Measurements from ENCODE around the gene TSHZ2.

Gene TSHZ2

GRCh38 chr20:53447316-53447715, 475.2 kb downstream of the TSHZ2 start:
- H3K27ac ChIP-seq (ENCODE audit: low read length) = no peak overlapping the region
- no peak overlapping the region for H3K9ac ChIP-seq (ENCODE audit: low read length)
- H3K79me2 ChIP-seq (ENCODE audit: low read length) = no peaks in the 10 kb centered on the region
- no peaks in the 10 kb centered on the region for H3K27me3 ChIP-seq (ENCODE audit: low read depth, low read length)
- H3K4me2 ChIP-seq (ENCODE audit: low read length) = no peak overlapping the region
- TF ChIP-seq, protein P1, sequence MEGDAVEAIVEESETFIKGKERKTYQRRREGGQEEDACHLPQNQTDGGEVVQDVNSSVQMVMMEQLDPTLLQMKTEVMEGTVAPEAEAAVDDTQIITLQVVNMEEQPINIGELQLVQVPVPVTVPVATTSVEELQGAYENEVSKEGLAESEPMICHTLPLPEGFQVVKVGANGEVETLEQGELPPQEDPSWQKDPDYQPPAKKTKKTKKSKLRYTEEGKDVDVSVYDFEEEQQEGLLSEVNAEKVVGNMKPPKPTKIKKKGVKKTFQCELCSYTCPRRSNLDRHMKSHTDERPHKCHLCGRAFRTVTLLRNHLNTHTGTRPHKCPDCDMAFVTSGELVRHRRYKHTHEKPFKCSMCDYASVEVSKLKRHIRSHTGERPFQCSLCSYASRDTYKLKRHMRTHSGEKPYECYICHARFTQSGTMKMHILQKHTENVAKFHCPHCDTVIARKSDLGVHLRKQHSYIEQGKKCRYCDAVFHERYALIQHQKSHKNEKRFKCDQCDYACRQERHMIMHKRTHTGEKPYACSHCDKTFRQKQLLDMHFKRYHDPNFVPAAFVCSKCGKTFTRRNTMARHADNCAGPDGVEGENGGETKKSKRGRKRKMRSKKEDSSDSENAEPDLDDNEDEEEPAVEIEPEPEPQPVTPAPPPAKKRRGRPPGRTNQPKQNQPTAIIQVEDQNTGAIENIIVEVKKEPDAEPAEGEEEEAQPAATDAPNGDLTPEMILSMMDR (IDR thresholded peaks at IDR 0.05; ENCODE audit: low read depth, low read length) = no peak
- no peak for TF ChIP-seq EZH2phosphoT487 (IDR thresholded peaks at IDR 0.05; ENCODE audit: low read depth)
- H2AFZ ChIP-seq (ENCODE audit: low read depth, low read length) = no peak overlapping the region
- no peak overlapping the region for H3K4me3 ChIP-seq (ENCODE audit: low read length)
- H3K9me3 ChIP-seq (ENCODE audit: insufficient read depth, low read length) = peaks cover 22% of the 10 kb centered on the region
- H4K20me1 ChIP-seq (ENCODE audit: insufficient read depth, low read length) = no peaks in the 10 kb centered on the region
- no peaks in the 10 kb centered on the region for H3K4me1 ChIP-seq (ENCODE audit: low read length)
- H3K36me3 ChIP-seq (replicated peaks; ENCODE audit: low read depth, low read length) = peaks cover 7% of the 10 kb centered on the region

DNA sequence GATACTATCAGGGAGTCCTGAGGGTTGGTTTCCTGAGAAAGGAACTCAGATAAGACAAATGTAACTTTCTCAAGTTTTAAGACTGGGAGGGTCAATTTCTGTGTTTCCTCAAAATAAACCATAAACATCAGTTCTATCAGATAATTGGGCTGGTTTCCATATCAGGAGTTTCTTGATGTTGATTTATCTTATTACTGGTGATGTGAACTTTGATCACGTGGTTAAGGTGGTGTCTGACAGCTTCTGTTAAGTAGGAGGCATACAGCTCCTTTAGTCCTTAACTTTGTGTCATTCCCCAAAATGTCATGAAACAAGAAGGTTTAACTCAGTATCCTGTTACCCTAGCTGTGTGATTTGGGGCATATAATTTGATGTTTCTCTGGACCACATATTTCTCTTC, 476.3 kb downstream of the TSHZ2 start:
- H2AFZ ChIP-seq (ENCODE audit: low read depth, low read length) = no peak overlapping the region
- H3K4me1 ChIP-seq (ENCODE audit: low read length) = no peaks in the 10 kb centered on the region
- peaks cover 22% of the 10 kb centered on the region for H3K9me3 ChIP-seq (ENCODE audit: insufficient read depth, low read length)
- no peaks in the 10 kb centered on the region for H3K27me3 ChIP-seq (ENCODE audit: low read depth, low read length)
- H3K4me3 ChIP-seq (ENCODE audit: low read length) = no peak overlapping the region
- H4K20me1 ChIP-seq (ENCODE audit: insufficient read depth, low read length) = no peaks in the 10 kb centered on the region
- no peak overlapping the region for H3K9ac ChIP-seq (ENCODE audit: low read length)
- H3K79me2 ChIP-seq (ENCODE audit: low read length) = no peaks in the 10 kb centered on the region
- H3K27ac ChIP-seq (ENCODE audit: low read length) = no peak overlapping the region
- H3K4me2 ChIP-seq (ENCODE audit: low read length) = no peak overlapping the region
- no peak for TF ChIP-seq EZH2phosphoT487 (IDR thresholded peaks at IDR 0.05; ENCODE audit: low read depth)
- TF ChIP-seq, protein P1 (IDR thresholded peaks at IDR 0.05; ENCODE audit: low read depth, low read length) = no peak
- H3K36me3 ChIP-seq (replicated peaks; ENCODE audit: low read depth, low read length) = peaks cover 7% of the 10 kb centered on the region

- Histone ChIP-seq H3K4me3 (ENCODE audit: low read length) (no peak overlapping the region), H3K27ac (ENCODE audit: low read length) (no peak overlapping the region), H3K4me1 (ENCODE audit: low read length) (no peaks in the 10 kb centered on the region), H3K4me2 (ENCODE audit: low read length) (no peak overlapping the region), H3K27me3 (ENCODE audit: low read depth, low read length) (no peaks in the 10 kb centered on the region), H2AFZ (ENCODE audit: low read depth, low read length) (no peak overlapping the region), H3K36me3 (replicated peaks; ENCODE audit: low read depth, low read length) (peaks cover 7% of the 10 kb centered on the region), H4K20me1 (ENCODE audit: insufficient read depth, low read length) (no peaks in the 10 kb centered on the region), H3K79me2 (ENCODE audit: low read length) (no peaks in the 10 kb centered on the region), H3K9ac (ENCODE audit: low read length) (no peak overlapping the region), H3K9me3 (ENCODE audit: insufficient read depth, low read length) (peaks cover 22% of the 10 kb centered on the region)
- no peak for TF ChIP-seq EZH2phosphoT487 (IDR thresholded peaks at IDR 0.05; ENCODE audit: low read depth)
- TF ChIP-seq, protein P1 (IDR thresholded peaks at IDR 0.05; ENCODE audit: low read depth, low read length) = no peak
These were observed 476.7 kb downstream of the TSHZ2 start for GRCh38 chr20:53448875-53449274.

- no peaks in the 10 kb centered on the region for H3K27me3 ChIP-seq (ENCODE audit: low read depth, low read length)
- no peak overlapping the region for H3K4me3 ChIP-seq (ENCODE audit: low read length)
- no peak overlapping the region for H3K27ac ChIP-seq (ENCODE audit: low read length)
- peaks cover 4% of the 10 kb centered on the region; the same call in 1 of the 2 replicates for H3K4me1 ChIP-seq (ENCODE audit: low read length)
- H3K36me3 ChIP-seq (replicated peaks; ENCODE audit: low read depth, low read length) = peaks cover 13% of the 10 kb centered on the region
- no peak for TF ChIP-seq EZH2phosphoT487 (IDR thresholded peaks at IDR 0.05; ENCODE audit: low read depth)
- TF ChIP-seq, protein P1 (IDR thresholded peaks at IDR 0.05; ENCODE audit: low read depth, low read length) = no peak
- H4K20me1 ChIP-seq (ENCODE audit: insufficient read depth, low read length) = no peaks in the 10 kb centered on the region
- no peak overlapping the region for H3K4me2 ChIP-seq (ENCODE audit: low read length)
- peaks cover 23% of the 10 kb centered on the region for H3K9me3 ChIP-seq (ENCODE audit: insufficient read depth, low read length)
- H3K9ac ChIP-seq (ENCODE audit: low read length) = no peak overlapping the region
- no peaks in the 10 kb centered on the region for H3K79me2 ChIP-seq (ENCODE audit: low read length)
- H2AFZ ChIP-seq (ENCODE audit: low read depth, low read length) = no peak overlapping the region
These were observed 480.9 kb downstream of the TSHZ2 start for GRCh38 chr20:53453076-53453475.
